H7 (cell line): ENCODE measurements around the gene RFT1. TPM values are rescaled to one million over a fixed set of nuclear protein-coding genes. Genes with fewer than 3 reads are reported as not detected.
A peak's percentile ranks its signal among the peaks of the same experiment; 100 is the strongest.

Experiments
- DNase-seq: peaks from one replicate; pipeline ENCODE4 v3.0.0; 2012
- H3K27me3 ChIP-seq: 2 replicates; pipeline ENCODE4 v1.6.0; 2011; ENCODE audit warnings: mild to moderate bottlenecking, low read length; ENCODE audit not compliant: control insufficient read depth, insufficient read depth
- H3K36me3 ChIP-seq: replicated peaks from 2 replicates; pipeline ENCODE4 v1.5.1; 2011; ENCODE audit warnings: low read length; ENCODE audit not compliant: control insufficient read depth, insufficient read depth
- H3K4me3 ChIP-seq: 2 replicates; pipeline ENCODE4 v1.5.1; 2011; ENCODE audit warnings: low read depth, mild to moderate bottlenecking, control low read depth, low read length, moderate library complexity; ENCODE audit not compliant: insufficient read depth
- total RNA-seq: library from RNA; depleted of rRNA; stranded (reverse); fragments of >200 nt; shearing (Covaris generic); gene quantifications from 2 replicates; pipeline ENCODE4 v1.2.3, GENCODE V29; 2014

Gene RFT1
- total RNA-seq, 1 experiment from 2014 or later, result 9.5 TPM

- H3K4me3 ChIP-seq, result no peak overlapping the region
- no peaks in the 10 kb centered on the region for H3K27me3 ChIP-seq
- no peak for DNase-seq
- no peaks in the 10 kb centered on the region for H3K36me3 ChIP-seq
These were observed 46.3 kb downstream of the RFT1 start for GRCh38 chr3:53083949-53084309.

GRCh38 chr3:53083521-53083920 lies 46.7 kb downstream of the RFT1 start:
- no peak for DNase-seq
- H3K4me3 ChIP-seq, result no peak overlapping the region
- no peaks in the 10 kb centered on the region for H3K27me3 ChIP-seq
- H3K36me3 ChIP-seq, result no peaks in the 10 kb centered on the region

GRCh38 chr3:53082736-53083135 lies 47.5 kb downstream of the RFT1 start:
- Histone ChIP-seq H3K27me3 (no peaks in the 10 kb centered on the region), H3K4me3 (no peak overlapping the region), H3K36me3 (no peaks in the 10 kb centered on the region)
- DNase-seq, result no peak

- no peak overlapping the region for H3K4me3 ChIP-seq
- no peak for DNase-seq
- H3K27me3 ChIP-seq, result no peaks in the 10 kb centered on the region
- H3K36me3 ChIP-seq, result no peaks in the 10 kb centered on the region
These were observed 48.9 kb downstream of the RFT1 start for GRCh38 chr3:53081318-53081717.

GRCh38 chr3:53080612-53081205 lies 49.5 kb downstream of the RFT1 start:
- H3K27me3 ChIP-seq, result no peaks in the 10 kb centered on the region
- H3K36me3 ChIP-seq, result no peaks in the 10 kb centered on the region
- DNase-seq, result no peak
- no peak overlapping the region for H3K4me3 ChIP-seq

GRCh38 chr3:53079791-53080555 lies 50.3 kb downstream of the RFT1 start:
- no peak overlapping the region for H3K4me3 ChIP-seq
- H3K36me3 ChIP-seq, result no peaks in the 10 kb centered on the region
- H3K27me3 ChIP-seq, result no peaks in the 10 kb centered on the region
- peak; percentile 27 for DNase-seq

- Histone ChIP-seq H3K27me3 (no peaks in the 10 kb centered on the region), H3K4me3 (no peak overlapping the region), H3K36me3 (no peaks in the 10 kb centered on the region)
- no peak for DNase-seq
These were observed 51.1 kb downstream of the RFT1 start for GRCh38 chr3:53079147-53079546.

- Histone ChIP-seq H3K27me3 (no peaks in the 10 kb centered on the region), H3K4me3 (no peak overlapping the region), H3K36me3 (no peaks in the 10 kb centered on the region)
- no peak for DNase-seq
These were observed 51.6 kb downstream of the RFT1 start for GRCh38 chr3:53078656-53079055.

- DNase-seq, result peak; percentile 15
- Histone ChIP-seq H3K27me3 (no peaks in the 10 kb centered on the region), H3K4me3 (no peak overlapping the region), H3K36me3 (no peaks in the 10 kb centered on the region)
These were observed 52.6 kb downstream of the RFT1 start for GRCh38 chr3:53077476-53078220.

- peak; percentile 10 for DNase-seq
- Histone ChIP-seq H3K4me3 (no peak overlapping the region), H3K36me3 (no peaks in the 10 kb centered on the region), H3K27me3 (no peaks in the 10 kb centered on the region)
These were observed 54.5 kb downstream of the RFT1 start for GRCh38 chr3:53075743-53076140.

- Histone ChIP-seq H3K4me3 (no peak overlapping the region), H3K27me3 (no peaks in the 10 kb centered on the region), H3K36me3 (no peaks in the 10 kb centered on the region)
- peak; percentile 35 for DNase-seq
These were observed 55.2 kb downstream of the RFT1 start for GRCh38 chr3:53074761-53075742.

GRCh38 chr3:53074366-53074696 lies 55.9 kb downstream of the RFT1 start:
- H3K36me3 ChIP-seq, result no peaks in the 10 kb centered on the region
- H3K4me3 ChIP-seq, result no peak overlapping the region
- no peaks in the 10 kb centered on the region for H3K27me3 ChIP-seq
- DNase-seq, result peak; percentile 5

GRCh38 chr3:53073553-53074365 lies 56.5 kb downstream of the RFT1 start:
- no peaks in the 10 kb centered on the region for H3K36me3 ChIP-seq
- H3K27me3 ChIP-seq, result no peaks in the 10 kb centered on the region
- DNase-seq, result peak; percentile 48
- no peak overlapping the region for H3K4me3 ChIP-seq
